Measurements from ENCODE around the gene SLC23A2. TPM values are rescaled to one million over a fixed set of nuclear protein-coding genes. Genes with fewer than 3 reads are reported as not detected.

SLC23A2 gene
- total and polyA plus RNA-seq, 8 donors: 2.6 to 58.3 (median 6.4) TPM

DNA sequence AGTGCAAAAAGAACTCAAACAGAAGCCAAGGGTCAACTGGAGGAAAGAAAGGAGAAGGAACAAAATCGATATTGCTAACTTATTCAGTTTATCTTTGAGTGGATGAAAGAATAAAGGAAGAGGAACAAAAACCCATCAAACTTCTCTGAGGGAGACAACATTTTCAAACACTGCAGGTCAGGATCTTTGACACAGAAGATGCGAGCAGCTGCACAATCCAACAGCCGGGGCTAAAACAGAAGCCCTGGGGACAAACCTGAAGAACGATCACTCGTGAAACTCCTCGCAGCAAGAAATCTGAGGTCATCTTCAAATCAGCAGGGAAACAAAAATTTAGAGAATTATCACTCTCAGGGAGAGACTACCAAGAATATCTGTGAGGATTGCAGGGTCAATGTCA, 14.2 kb downstream of the SLC23A2 start:
- Histone ChIP-seq H3K27ac (no peak overlapping the region), H3K4me1 (peaks cover 0 to 10% (median 0%) of the 10 kb centered on the region in 4 donors), H3K9me3 (no peaks in the 10 kb centered on the region), H3K4me3 (no peak overlapping the region), H3K27me3 (no peaks in the 10 kb centered on the region), H3K36me3 (no peaks in the 10 kb centered on the region)
- no peak for TF ChIP-seq POLR2AphosphoS5 (IDR thresholded peaks at IDR 0.05)
- TF ChIP-seq, protein P1, sequence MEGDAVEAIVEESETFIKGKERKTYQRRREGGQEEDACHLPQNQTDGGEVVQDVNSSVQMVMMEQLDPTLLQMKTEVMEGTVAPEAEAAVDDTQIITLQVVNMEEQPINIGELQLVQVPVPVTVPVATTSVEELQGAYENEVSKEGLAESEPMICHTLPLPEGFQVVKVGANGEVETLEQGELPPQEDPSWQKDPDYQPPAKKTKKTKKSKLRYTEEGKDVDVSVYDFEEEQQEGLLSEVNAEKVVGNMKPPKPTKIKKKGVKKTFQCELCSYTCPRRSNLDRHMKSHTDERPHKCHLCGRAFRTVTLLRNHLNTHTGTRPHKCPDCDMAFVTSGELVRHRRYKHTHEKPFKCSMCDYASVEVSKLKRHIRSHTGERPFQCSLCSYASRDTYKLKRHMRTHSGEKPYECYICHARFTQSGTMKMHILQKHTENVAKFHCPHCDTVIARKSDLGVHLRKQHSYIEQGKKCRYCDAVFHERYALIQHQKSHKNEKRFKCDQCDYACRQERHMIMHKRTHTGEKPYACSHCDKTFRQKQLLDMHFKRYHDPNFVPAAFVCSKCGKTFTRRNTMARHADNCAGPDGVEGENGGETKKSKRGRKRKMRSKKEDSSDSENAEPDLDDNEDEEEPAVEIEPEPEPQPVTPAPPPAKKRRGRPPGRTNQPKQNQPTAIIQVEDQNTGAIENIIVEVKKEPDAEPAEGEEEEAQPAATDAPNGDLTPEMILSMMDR (IDR thresholded peaks at IDR 0.05): no peak
- no peak for TF ChIP-seq EP300 (IDR thresholded peaks at IDR 0.05)
- intact Hi-C loops (cut with DNase I; ENCODE audit: low total_unique reads): no loop called here
- DNase-seq: no peak
- 72 to 81% (median 72%) methylated on average over 6 of the region's 6 CpGs for WGBS, 5 donors

DNA sequence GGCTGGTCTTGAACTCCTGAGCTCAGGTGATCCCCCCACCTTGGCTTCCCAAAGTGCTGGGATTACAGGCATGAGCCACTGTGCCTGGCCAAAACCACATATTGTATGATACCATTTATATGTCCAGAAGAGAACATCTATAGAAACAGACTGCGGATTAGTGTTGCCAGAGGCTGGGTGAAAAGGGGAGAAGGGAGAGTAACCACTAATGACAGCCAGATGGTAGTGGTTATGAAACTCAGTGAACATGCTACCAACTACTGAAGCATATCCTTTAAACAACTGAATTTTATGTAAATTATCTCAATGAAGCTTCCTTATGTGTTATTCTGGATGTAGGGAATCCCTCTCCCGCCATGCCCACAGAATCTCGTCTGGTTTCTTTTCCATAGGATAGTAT, 15.7 kb downstream of the SLC23A2 start:
- TF ChIP-seq POLR2A (IDR thresholded peaks at IDR 0.05): no peak
- TF ChIP-seq, protein P1 (IDR thresholded peaks at IDR 0.05): no peak
- TF ChIP-seq POLR2AphosphoS5 (IDR thresholded peaks at IDR 0.05): no peak
- no peak for TF ChIP-seq EP300 (IDR thresholded peaks at IDR 0.05)
- DNase-seq: no peak
- H3K4me3 ChIP-seq: no peak overlapping the region
- no peaks in the 10 kb centered on the region for H3K36me3 ChIP-seq
- intact Hi-C loops (cut with DNase I; ENCODE audit: low total_unique reads): no loop called here
- H3K4me1 ChIP-seq: peaks cover 0 to 17% (median 0%) of the 10 kb centered on the region in 4 donors
- H3K9me3 ChIP-seq: no peaks in the 10 kb centered on the region
- H3K27me3 ChIP-seq: no peaks in the 10 kb centered on the region
- 86 to 96% (median 94%) methylated on average over 3 of the region's 3 CpGs for WGBS, 5 donors
- H3K27ac ChIP-seq: no peak overlapping the region

DNA sequence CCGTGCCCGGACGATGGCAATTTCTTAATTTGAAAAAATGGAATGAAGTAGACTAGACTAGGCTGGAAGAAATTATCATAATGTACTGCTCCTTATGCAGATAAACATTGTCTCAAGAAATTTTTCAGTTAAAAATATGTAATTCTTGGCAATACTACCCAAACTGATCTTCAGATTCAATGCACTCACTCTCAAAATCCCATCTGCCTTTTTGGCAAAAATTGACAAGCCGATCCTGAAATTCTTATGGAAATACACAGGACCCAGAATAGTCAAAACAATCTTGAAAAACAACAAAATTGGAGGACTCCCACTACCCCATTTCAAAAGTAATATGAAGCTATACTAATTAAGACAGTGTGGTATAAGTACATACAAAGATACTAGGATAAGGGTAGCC, 19.0 kb downstream of the SLC23A2 start:
- no peaks in the 10 kb centered on the region for H3K36me3 ChIP-seq
- WGBS, 5 donors: 95 to 99% (median 97%) methylated on average over 4 of the region's 4 CpGs
- H3K4me3 ChIP-seq: no peak overlapping the region
- H3K9me3 ChIP-seq: no peaks in the 10 kb centered on the region
- no peak overlapping the region for H3K27ac ChIP-seq
- H3K27me3 ChIP-seq: no peaks in the 10 kb centered on the region
- TF ChIP-seq POLR2AphosphoS5 (IDR thresholded peaks at IDR 0.05) (no peak), EP300 (IDR thresholded peaks at IDR 0.05) (no peak), POLR2A (IDR thresholded peaks at IDR 0.05) (no peak)
- TF ChIP-seq, protein P1 (IDR thresholded peaks at IDR 0.05): no peak
- intact Hi-C loops (cut with DNase I; ENCODE audit: low total_unique reads): no loop called here
- DNase-seq: no peak
- peaks cover 0 to 30% (median 9%) of the 10 kb centered on the region in 4 donors for H3K4me1 ChIP-seq

DNA sequence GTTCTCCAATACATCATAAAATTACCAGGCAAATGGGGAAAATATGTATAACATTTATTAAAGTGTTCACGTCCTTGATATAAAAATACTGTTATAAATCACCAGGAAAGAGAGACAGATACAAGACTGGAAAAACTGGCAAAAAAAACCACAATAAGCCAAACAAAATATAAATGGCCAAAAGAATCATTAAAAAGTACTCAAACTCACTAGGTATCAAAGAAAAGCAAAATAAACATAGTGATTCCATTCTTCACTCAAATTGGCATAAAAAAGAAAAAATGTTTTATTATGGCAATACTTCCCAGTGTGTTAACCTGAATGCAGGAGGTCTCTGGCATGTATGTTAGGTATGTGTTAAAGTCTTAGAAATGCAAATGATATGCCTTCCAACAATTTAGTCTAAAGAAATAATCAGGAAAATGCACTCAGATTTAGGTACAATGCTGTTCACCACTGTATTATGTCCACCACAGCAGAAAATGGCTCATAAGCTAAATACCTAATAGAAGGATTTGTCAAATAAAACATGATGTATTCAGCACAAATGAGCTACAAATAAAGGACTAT, 21.4 kb downstream of the SLC23A2 start:
- intact Hi-C loops (cut with DNase I; ENCODE audit: low total_unique reads): no loop called here
- H3K27me3 ChIP-seq: no peaks in the 10 kb centered on the region
- WGBS, 5 donors: 77 to 91% (median 85%) methylated on average over 1 of the region's 1 CpG
- no peaks in the 10 kb centered on the region for H3K36me3 ChIP-seq
- TF ChIP-seq, protein P1 (IDR thresholded peaks at IDR 0.05): no peak
- no peak for TF ChIP-seq POLR2A (IDR thresholded peaks at IDR 0.05)
- TF ChIP-seq POLR2AphosphoS5 (IDR thresholded peaks at IDR 0.05): no peak
- TF ChIP-seq EP300 (IDR thresholded peaks at IDR 0.05): no peak
- H3K27ac ChIP-seq: no peak overlapping the region
- H3K9me3 ChIP-seq: no peaks in the 10 kb centered on the region
- no peak for DNase-seq
- H3K4me1 ChIP-seq: peaks cover 3 to 25% (median 9%) of the 10 kb centered on the region in 4 donors
- H3K4me3 ChIP-seq: no peak overlapping the region

All from stomach (tissue), 9 donors.